ENCODE measurements around the gene GLT8D1. TPM values are rescaled to one million over a fixed set of nuclear protein-coding genes. Genes with fewer than 3 reads are reported as not detected.

Gene GLT8D1
- total and polyA plus RNA-seq, 9 of the 15 experiments (the other 6 are each of a cell fraction or from before 2014, with no cell fraction given) = 14.1 to 65.9 (median 33.7) TPM

DNA sequence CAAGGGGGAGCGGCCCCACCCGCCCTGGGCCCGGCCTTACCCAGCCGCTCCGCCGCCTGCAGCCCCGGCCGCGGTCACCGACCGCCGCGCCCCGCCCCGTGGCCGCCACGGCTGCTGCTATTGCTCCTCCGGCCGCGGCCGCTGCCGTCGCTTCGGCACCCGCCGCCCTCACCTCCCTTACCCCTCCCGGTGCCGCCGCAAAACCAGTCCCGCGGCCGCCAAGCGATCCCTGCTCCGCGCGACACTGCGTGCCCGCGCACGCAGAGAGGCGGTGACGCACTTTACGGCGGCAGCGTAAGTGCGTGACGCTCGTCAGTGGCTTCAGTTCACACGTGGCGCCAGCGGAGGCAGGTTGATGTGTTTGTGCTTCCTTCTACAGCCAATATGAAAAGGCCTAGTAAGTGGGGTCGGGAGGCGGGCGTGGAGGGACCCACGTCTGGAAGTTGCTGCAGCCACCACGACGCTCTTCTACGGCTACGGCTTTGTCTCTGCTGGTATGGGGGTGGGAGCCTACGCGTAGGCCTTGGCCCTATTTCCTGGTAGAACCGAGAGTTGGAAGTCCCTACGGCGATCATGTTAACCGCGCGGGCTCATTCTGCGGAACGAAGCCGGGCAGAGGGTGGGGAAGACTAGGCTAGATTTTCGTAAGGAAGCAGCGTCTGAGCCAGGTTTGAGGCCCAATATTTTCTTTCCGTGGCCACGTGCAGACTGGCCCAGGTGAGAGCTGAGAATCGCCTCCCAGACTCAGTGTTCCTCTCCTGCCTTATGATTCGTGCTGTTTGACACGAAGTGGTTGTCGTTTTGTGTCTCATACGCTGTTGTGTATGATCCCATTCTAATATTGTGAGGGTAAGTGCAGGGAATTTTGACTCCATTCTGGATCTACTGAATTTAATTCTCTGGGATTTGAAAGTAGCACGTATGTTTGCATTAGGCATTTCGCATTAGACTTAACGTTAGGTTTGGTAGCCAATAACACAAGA lies 19.6 kb downstream of the GLT8D1 start, which contains the start of the genes GNL3 and PBRM1 (continued):
- TF ChIP-seq YY1 (IDR thresholded peaks at IDR 0.05; ENCODE audit: borderline replicate concordance in 1 of 3, control insufficient read depth in 1 of 3, extremely low read depth in 1 of 3, insufficient read depth in 3 of 3, insufficient read length in 1 of 3, insufficient replicate concordance in 2 of 3, low read depth in 1 of 3, low read length in 2 of 3) (peak in 2 of 3 experiments; percentile 3 to 35), E2F3 (CRISPR knock-in tag; IDR thresholded peaks at IDR 0.05) (no peak), ZNF311 (CRISPR knock-in tag; IDR thresholded peaks at IDR 0.05) (no peak), RBBP5 (IDR thresholded peaks at IDR 0.05; ENCODE audit: borderline replicate concordance, insufficient read depth, low read length, poor library complexity, severe bottlenecking) (peak; percentile 67), GTF2E2 (tag; IDR thresholded peaks at IDR 0.05) (peak; percentile 79; the same call in 1 of the 2 replicates), FOXK1 (CRISPR knock-in tag; IDR thresholded peaks at IDR 0.05; ENCODE audit: borderline replicate concordance) (0 out of 2 replicates have a peak, but pooled peaks have one; percentile 37), BRF1 (IDR thresholded peaks at IDR 0.05; ENCODE audit: borderline replicate concordance, extremely low read depth, insufficient read length) (no peak), HNRNPL (IDR thresholded peaks at IDR 0.05; ENCODE audit: low read depth, low read length) (no peak; the same call in 1 of the 2 replicates), ZNF3 (CRISPR knock-in tag; IDR thresholded peaks at IDR 0.05) (no peak), ZEB2 (IDR thresholded peaks at IDR 0.05) (no peak), NBN (IDR thresholded peaks at IDR 0.05; ENCODE audit: low read depth) (no peak), GATAD2B (IDR thresholded peaks at IDR 0.05; ENCODE audit: borderline replicate concordance) (peak; percentile 76; the same call in 1 of the 2 replicates), RCOR1 (IDR thresholded peaks at IDR 0.05; ENCODE audit: borderline replicate concordance in 1 of 2, low read depth in 2 of 2, low read length in 2 of 2) (no peak), CEBPG (CRISPR knock-in tag; IDR thresholded peaks at IDR 0.05) (no peak), CEBPG (tag; conservative IDR thresholded peaks at IDR 0.05 in 1 of 2, IDR thresholded peaks at IDR 0.05 in 1 of 2) (no peak), LEF1 (IDR thresholded peaks at IDR 0.05) (no peak), ETV6 (IDR thresholded peaks at IDR 0.05; ENCODE audit: borderline replicate concordance in 1 of 2, low read depth in 2 of 2, low read length in 1 of 2) (no peak), ETV6 (CRISPR knock-in tag; IDR thresholded peaks at IDR 0.05; ENCODE audit: borderline replicate concordance) (no peak), OTX1 (CRISPR knock-in tag; IDR thresholded peaks at IDR 0.05) (no peak)
- TF ChIP-seq, protein P1, sequence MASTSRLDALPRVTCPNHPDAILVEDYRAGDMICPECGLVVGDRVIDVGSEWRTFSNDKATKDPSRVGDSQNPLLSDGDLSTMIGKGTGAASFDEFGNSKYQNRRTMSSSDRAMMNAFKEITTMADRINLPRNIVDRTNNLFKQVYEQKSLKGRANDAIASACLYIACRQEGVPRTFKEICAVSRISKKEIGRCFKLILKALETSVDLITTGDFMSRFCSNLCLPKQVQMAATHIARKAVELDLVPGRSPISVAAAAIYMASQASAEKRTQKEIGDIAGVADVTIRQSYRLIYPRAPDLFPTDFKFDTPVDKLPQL (IDR thresholded peaks at IDR 0.05; ENCODE audit: extremely low read depth, insufficient read length) = no peak
- TF ChIP-seq, protein P2, sequence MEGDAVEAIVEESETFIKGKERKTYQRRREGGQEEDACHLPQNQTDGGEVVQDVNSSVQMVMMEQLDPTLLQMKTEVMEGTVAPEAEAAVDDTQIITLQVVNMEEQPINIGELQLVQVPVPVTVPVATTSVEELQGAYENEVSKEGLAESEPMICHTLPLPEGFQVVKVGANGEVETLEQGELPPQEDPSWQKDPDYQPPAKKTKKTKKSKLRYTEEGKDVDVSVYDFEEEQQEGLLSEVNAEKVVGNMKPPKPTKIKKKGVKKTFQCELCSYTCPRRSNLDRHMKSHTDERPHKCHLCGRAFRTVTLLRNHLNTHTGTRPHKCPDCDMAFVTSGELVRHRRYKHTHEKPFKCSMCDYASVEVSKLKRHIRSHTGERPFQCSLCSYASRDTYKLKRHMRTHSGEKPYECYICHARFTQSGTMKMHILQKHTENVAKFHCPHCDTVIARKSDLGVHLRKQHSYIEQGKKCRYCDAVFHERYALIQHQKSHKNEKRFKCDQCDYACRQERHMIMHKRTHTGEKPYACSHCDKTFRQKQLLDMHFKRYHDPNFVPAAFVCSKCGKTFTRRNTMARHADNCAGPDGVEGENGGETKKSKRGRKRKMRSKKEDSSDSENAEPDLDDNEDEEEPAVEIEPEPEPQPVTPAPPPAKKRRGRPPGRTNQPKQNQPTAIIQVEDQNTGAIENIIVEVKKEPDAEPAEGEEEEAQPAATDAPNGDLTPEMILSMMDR (IDR thresholded peaks at IDR 0.05 in 2 of 3, conservative IDR thresholded peaks at IDR 0.05 in 1 of 3; ENCODE audit: insufficient read depth in 2 of 3, low read depth in 1 of 3, low read length in 3 of 3) = no peak
- TF ChIP-seq, protein P3, sequence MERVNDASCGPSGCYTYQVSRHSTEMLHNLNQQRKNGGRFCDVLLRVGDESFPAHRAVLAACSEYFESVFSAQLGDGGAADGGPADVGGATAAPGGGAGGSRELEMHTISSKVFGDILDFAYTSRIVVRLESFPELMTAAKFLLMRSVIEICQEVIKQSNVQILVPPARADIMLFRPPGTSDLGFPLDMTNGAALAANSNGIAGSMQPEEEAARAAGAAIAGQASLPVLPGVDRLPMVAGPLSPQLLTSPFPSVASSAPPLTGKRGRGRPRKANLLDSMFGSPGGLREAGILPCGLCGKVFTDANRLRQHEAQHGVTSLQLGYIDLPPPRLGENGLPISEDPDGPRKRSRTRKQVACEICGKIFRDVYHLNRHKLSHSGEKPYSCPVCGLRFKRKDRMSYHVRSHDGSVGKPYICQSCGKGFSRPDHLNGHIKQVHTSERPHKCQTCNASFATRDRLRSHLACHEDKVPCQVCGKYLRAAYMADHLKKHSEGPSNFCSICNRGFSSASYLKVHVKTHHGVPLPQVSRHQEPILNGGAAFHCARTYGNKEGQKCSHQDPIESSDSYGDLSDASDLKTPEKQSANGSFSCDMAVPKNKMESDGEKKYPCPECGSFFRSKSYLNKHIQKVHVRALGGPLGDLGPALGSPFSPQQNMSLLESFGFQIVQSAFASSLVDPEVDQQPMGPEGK (CRISPR knock-in tag; IDR thresholded peaks at IDR 0.05; ENCODE audit: borderline replicate concordance) = no peak
